ENCODE data around the gene HSD3B7.

GRCh38 chr16:30995927-30996323 lies 10.9 kb downstream of the HSD3B7 start:
- TF ChIP-seq POLR2A (IDR thresholded peaks at IDR 0.05; ENCODE audit: low read depth, low read length): no peak
- no peak for TF ChIP-seq TAF1 (IDR thresholded peaks at IDR 0.05; ENCODE audit: borderline replicate concordance, low read depth, low read length)
- no peak for TF ChIP-seq POLR2AphosphoS5 (IDR thresholded peaks at IDR 0.05; ENCODE audit: low read depth, low read length)
